IMR-90 (cell line): ENCODE data around the gene TACC3.

ENCODE experiments used
- CHD1 ChIP-seq: IDR thresholded peaks from 2 replicates; pipeline ENCODE4 v1.6.1; 2012; ENCODE audit warnings: low read depth, low read length, improper control_type of control experiment
- CTCF ChIP-seq: conservative IDR thresholded peaks from 2 replicates; pipeline ENCODE4 v1.5.1; 2012; ENCODE audit warnings: mild to moderate bottlenecking, low read depth, low read length, improper control_type of control experiment
- POLR2A ChIP-seq: IDR thresholded peaks from 2 replicates; pipeline ENCODE4 v1.6.1; 2012; ENCODE audit warnings: mild to moderate bottlenecking, low read depth, low read length
- RCOR1 ChIP-seq: IDR thresholded peaks from 2 replicates; pipeline ENCODE4 v1.6.1; 2012; ENCODE audit warnings: mild to moderate bottlenecking, low read length, improper control_type of control experiment; ENCODE audit not compliant: insufficient replicate concordance

DNA sequence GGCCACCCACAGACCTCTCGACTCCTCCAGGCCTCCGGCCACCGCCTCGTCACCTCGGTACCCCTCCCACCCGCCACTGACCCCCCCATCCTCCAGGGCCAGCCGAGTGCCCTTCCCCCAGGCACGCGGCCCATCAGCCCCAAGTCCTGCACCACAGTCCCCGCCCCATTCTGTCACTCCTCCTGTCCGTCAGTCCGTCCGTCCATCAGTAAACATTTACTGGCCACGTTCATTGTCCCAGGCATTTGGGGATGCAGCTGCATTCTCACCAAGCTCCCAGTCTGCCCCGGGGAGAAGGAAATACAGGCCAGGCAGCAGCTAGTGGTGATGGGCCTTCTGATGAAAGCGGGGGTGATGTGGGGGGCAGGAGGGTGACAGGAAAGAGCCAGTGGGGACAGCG is 36.5 kb downstream of the TACC3 start:
- TF ChIP-seq CTCF (no peak), POLR2A (no peak), RCOR1 (no peak), CHD1 (no peak)
